ENCODE results near the gene GOSR2. TPM values are rescaled to one million over a fixed set of nuclear protein-coding genes. Genes with fewer than 3 reads are reported as not detected.

GOSR2 gene
- polyA plus RNA-seq, 1 donor from 2014 or later = 41.4 TPM

- no peak overlapping the region for H3K4me3 ChIP-seq (ENCODE audit: low read length)
These were observed 32.3 kb upstream of the GOSR2 start for GRCh38 chr17:46890638-46891037.

GRCh38 chr17:46892192-46892703 is 30.7 kb upstream of the GOSR2 start:
- TF ChIP-seq EZH2 (IDR thresholded peaks at IDR 0.05; ENCODE audit: borderline replicate concordance, insufficient read depth, low read length, poor library complexity, severe bottlenecking) (no peak), EP300 (conservative IDR thresholded peaks at IDR 0.05; ENCODE audit: poor library complexity, severe bottlenecking) (no peak), RAD21 (conservative IDR thresholded peaks at IDR 0.05) (no peak), CTCF (IDR thresholded peaks at IDR 0.05; ENCODE audit: poor library complexity, severe bottlenecking) (no peak), POLR2AphosphoS5 (IDR thresholded peaks at IDR 0.05) (no peak), SMC3 (conservative IDR thresholded peaks at IDR 0.05; ENCODE audit: poor library complexity) (no peak), MXI1 (conservative IDR thresholded peaks at IDR 0.05; ENCODE audit: poor library complexity, severe bottlenecking) (no peak), TAF1 (IDR thresholded peaks at IDR 0.05; ENCODE audit: low read depth) (no peak)
- TF ChIP-seq, protein P1, sequence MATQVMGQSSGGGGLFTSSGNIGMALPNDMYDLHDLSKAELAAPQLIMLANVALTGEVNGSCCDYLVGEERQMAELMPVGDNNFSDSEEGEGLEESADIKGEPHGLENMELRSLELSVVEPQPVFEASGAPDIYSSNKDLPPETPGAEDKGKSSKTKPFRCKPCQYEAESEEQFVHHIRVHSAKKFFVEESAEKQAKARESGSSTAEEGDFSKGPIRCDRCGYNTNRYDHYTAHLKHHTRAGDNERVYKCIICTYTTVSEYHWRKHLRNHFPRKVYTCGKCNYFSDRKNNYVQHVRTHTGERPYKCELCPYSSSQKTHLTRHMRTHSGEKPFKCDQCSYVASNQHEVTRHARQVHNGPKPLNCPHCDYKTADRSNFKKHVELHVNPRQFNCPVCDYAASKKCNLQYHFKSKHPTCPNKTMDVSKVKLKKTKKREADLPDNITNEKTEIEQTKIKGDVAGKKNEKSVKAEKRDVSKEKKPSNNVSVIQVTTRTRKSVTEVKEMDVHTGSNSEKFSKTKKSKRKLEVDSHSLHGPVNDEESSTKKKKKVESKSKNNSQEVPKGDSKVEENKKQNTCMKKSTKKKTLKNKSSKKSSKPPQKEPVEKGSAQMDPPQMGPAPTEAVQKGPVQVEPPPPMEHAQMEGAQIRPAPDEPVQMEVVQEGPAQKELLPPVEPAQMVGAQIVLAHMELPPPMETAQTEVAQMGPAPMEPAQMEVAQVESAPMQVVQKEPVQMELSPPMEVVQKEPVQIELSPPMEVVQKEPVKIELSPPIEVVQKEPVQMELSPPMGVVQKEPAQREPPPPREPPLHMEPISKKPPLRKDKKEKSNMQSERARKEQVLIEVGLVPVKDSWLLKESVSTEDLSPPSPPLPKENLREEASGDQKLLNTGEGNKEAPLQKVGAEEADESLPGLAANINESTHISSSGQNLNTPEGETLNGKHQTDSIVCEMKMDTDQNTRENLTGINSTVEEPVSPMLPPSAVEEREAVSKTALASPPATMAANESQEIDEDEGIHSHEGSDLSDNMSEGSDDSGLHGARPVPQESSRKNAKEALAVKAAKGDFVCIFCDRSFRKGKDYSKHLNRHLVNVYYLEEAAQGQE (IDR thresholded peaks at IDR 0.05; ENCODE audit: borderline replicate concordance) = no peak

More at GRCh38 chr17:46890638-46891037, 32.3 kb upstream of the GOSR2 start:
- no peaks in the 10 kb centered on the region for H3K27me3 ChIP-seq (ENCODE audit: insufficient read depth, low read depth, low read length)
- H3K9me3 ChIP-seq (ENCODE audit: low read length) = no peaks in the 10 kb centered on the region
- no peak overlapping the region for H3K4me2 ChIP-seq (ENCODE audit: low read length)
- H2AFZ ChIP-seq (ENCODE audit: low read depth, low read length) = no peak overlapping the region
- TF ChIP-seq CTCF (IDR thresholded peaks at IDR 0.05; ENCODE audit: poor library complexity, severe bottlenecking) (no peak), RAD21 (conservative IDR thresholded peaks at IDR 0.05) (no peak), SMC3 (conservative IDR thresholded peaks at IDR 0.05; ENCODE audit: poor library complexity) (no peak), POLR2AphosphoS5 (IDR thresholded peaks at IDR 0.05) (no peak), EZH2 (IDR thresholded peaks at IDR 0.05; ENCODE audit: borderline replicate concordance, insufficient read depth, low read length, poor library complexity, severe bottlenecking) (no peak), TAF1 (IDR thresholded peaks at IDR 0.05; ENCODE audit: low read depth) (no peak), MXI1 (conservative IDR thresholded peaks at IDR 0.05; ENCODE audit: poor library complexity, severe bottlenecking) (no peak), EP300 (conservative IDR thresholded peaks at IDR 0.05; ENCODE audit: poor library complexity, severe bottlenecking) (no peak)
- TF ChIP-seq, protein P1 (IDR thresholded peaks at IDR 0.05; ENCODE audit: borderline replicate concordance) = no peak
- H3K36me3 ChIP-seq (ENCODE audit: insufficient read depth, low read length) = no peaks in the 10 kb centered on the region
- no peak overlapping the region for H3K27ac ChIP-seq (ENCODE audit: low read length)
- no peaks in the 10 kb centered on the region for H3K9me2 ChIP-seq (ENCODE audit: insufficient read depth, low read length)
- H3F3A ChIP-seq (ENCODE audit: insufficient read depth, low read length, poor library complexity, severe bottlenecking) = no peaks in the 10 kb centered on the region
- H3K9ac ChIP-seq (ENCODE audit: low read length) = no peak overlapping the region
- no peaks in the 10 kb centered on the region for H3K79me2 ChIP-seq (replicated peaks; ENCODE audit: insufficient read depth, low read length)
- no peaks in the 10 kb centered on the region for H4K20me1 ChIP-seq (ENCODE audit: insufficient read depth)

More at GRCh38 chr17:46892192-46892703, 30.7 kb upstream of the GOSR2 start:
- Histone ChIP-seq H3K9me3 (ENCODE audit: low read length) (no peaks in the 10 kb centered on the region), H3K27ac (ENCODE audit: low read length) (no peak overlapping the region), H3K27me3 (ENCODE audit: insufficient read depth, low read depth, low read length) (no peaks in the 10 kb centered on the region), H3F3A (ENCODE audit: insufficient read depth, low read length, poor library complexity, severe bottlenecking) (no peaks in the 10 kb centered on the region), H4K20me1 (ENCODE audit: insufficient read depth) (no peaks in the 10 kb centered on the region), H3K4me3 (ENCODE audit: low read length) (no peak overlapping the region), H3K9me2 (ENCODE audit: insufficient read depth, low read length) (no peaks in the 10 kb centered on the region), H3K9ac (ENCODE audit: low read length) (no peak overlapping the region), H3K4me2 (ENCODE audit: low read length) (no peak overlapping the region), H3K79me2 (replicated peaks; ENCODE audit: insufficient read depth, low read length) (no peaks in the 10 kb centered on the region), H3K36me3 (ENCODE audit: insufficient read depth, low read length) (no peaks in the 10 kb centered on the region), H2AFZ (ENCODE audit: low read depth, low read length) (no peak overlapping the region)

Data from neural cell (in vitro differentiated cells).